ENCODE results near the gene GNL1. TPM values are rescaled to one million over a fixed set of nuclear protein-coding genes. Genes with fewer than 3 reads are reported as not detected.

Gene GNL1, protein sequence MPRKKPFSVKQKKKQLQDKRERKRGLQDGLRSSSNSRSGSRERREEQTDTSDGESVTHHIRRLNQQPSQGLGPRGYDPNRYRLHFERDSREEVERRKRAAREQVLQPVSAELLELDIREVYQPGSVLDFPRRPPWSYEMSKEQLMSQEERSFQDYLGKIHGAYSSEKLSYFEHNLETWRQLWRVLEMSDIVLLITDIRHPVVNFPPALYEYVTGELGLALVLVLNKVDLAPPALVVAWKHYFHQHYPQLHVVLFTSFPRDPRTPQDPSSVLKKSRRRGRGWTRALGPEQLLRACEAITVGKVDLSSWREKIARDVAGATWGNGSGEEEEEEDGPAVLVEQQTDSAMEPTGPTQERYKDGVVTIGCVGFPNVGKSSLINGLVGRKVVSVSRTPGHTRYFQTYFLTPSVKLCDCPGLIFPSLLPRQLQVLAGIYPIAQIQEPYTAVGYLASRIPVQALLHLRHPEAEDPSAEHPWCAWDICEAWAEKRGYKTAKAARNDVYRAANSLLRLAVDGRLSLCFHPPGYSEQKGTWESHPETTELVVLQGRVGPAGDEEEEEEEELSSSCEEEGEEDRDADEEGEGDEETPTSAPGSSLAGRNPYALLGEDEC
- 10 to 100 TPM; 73.7 to 76.9 TPM for total RNA-seq
- polyA plus RNA-seq, result 100 to 1,000 TPM in 1 of 2 donors, 10 to 100 TPM in 1; 52.6 to 116 TPM
- long read RNA-seq, donor 1, full-length matches to known transcripts, result 148 of 238 reads
- long read RNA-seq, donor 1, partial matches to known transcripts, result 68 of 238 reads
- long read RNA-seq, donor 1, other reads (novel, unspliced or antisense), result 22 of 238 reads
- long read RNA-seq, donor 2, full-length matches to known transcripts, result 28 of 59 reads
- long read RNA-seq, donor 2, partial matches to known transcripts, result 23 of 59 reads
- long read RNA-seq, donor 2, other reads (novel, unspliced or antisense), result 8 of 59 reads

DNA sequence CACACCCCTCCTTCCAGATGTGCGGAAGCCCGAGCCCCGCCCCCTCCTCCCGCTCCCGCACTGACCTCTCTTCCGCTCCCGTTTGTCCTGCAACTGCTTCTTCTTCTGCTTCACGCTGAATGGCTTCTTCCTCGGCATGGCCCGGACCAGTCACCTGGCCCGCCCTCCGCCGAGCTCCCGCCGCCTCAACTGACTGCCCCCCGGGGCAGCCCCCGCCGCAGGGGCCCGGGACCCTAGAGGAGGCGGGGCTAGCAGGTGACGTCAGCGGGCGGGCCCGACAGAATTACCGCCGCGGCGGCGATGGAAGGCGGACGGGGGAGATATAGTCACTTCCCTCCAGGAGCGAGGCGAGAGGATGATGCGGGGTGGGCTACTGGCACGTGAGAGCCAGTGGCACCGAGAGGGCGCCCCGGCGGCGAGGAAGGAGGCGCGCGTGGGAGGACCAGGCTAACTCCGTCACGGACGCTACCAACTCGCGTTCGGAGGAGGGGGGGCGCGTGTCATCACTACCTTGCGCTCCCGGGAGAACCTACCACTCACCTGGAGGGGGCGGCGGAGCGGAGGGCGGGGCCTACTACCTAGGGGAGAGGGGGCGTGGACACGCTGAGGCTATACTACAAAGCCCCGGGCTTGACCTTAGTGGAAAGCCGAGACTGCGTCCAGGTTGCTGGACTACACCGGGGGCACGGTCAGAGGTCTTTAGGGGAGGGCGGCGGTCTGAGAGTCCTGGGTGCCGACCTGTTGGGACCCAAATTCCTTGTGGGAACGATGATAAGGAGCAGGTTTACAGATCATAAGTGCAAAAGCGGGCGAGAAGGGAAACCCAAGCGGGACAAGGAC is at the start of gene GNL1:
GNL1 (minus strand) TSS at position 424 of the 840 bp plus-strand sequence; CDS start at position 138, 286 bp downstream.
- WGBS, 2 donors, result 1% methylated on average over 57 to 71 of the region's 71 CpGs
- Histone ChIP-seq H3K9me3 (ENCODE audit: control insufficient read depth, low read length) (no peaks in the 10 kb centered on the region), H3K27me3 (ENCODE audit: control insufficient read depth in 1 of 2, insufficient read depth in 2 of 2, low read length in 1 of 2) (no peaks in the 10 kb centered on the region), H3K4me1 (ENCODE audit: control insufficient read depth in 1 of 2, insufficient read depth in 2 of 2, low read length in 2 of 2) (no peaks in the 10 kb centered on the region), H3K36me3 (ENCODE audit: control insufficient read depth in 1 of 2, insufficient read depth in 2 of 2, low read length in 1 of 2) (peaks cover 0 to 2% of the 10 kb centered on the region in 2 donors), H3K4me3 (ENCODE audit: low read length in 2 of 2) (peak within 1 kb of the TSS; percentile 67 to 69), H3K27ac (ENCODE audit: low read depth in 1 of 2, low read length in 2 of 2) (peak within 1 kb of the TSS; percentile 17 to 75)
- ATAC-seq (ENCODE audit: low FRiP score), result peak; percentile 93
- DNase-seq, result peak; percentile 96 to 97
- intact Hi-C loops (cut with DNase I), result loop anchor here in 1 of 2 donors (5.0 kb wide), 2 partner anchors 61 to 166 kb away; partner anchors contain the start of genes MRPS18B, PPP1R10 and TUBB

GRCh38 chr6:30603961-30604360 is 47.7 kb upstream of the GNL1 start:
- ATAC-seq (ENCODE audit: low FRiP score) (no peak), DNase-seq (no peak)
- H3K27ac ChIP-seq (ENCODE audit: low read depth in 1 of 2, low read length in 2 of 2), result no peak overlapping the region
- 93 to 94% methylated on average over 13 of the region's 13 CpGs for WGBS, 2 donors
- no peaks in the 10 kb centered on the region for H3K9me3 ChIP-seq (ENCODE audit: control insufficient read depth, low read length)
- H3K36me3 ChIP-seq (ENCODE audit: control insufficient read depth in 1 of 2, insufficient read depth in 2 of 2, low read length in 1 of 2), result peaks cover 25 to 33% of the 10 kb centered on the region in 2 donors
- no peaks in the 10 kb centered on the region for H3K27me3 ChIP-seq (ENCODE audit: control insufficient read depth in 1 of 2, insufficient read depth in 2 of 2, low read length in 1 of 2)
- intact Hi-C loops (cut with DNase I), result no loop called here
- no peaks in the 10 kb centered on the region for H3K4me1 ChIP-seq (ENCODE audit: control insufficient read depth in 1 of 2, insufficient read depth in 2 of 2, low read length in 2 of 2)
- H3K4me3 ChIP-seq (ENCODE audit: low read length in 2 of 2), result no peak overlapping the region

DNA sequence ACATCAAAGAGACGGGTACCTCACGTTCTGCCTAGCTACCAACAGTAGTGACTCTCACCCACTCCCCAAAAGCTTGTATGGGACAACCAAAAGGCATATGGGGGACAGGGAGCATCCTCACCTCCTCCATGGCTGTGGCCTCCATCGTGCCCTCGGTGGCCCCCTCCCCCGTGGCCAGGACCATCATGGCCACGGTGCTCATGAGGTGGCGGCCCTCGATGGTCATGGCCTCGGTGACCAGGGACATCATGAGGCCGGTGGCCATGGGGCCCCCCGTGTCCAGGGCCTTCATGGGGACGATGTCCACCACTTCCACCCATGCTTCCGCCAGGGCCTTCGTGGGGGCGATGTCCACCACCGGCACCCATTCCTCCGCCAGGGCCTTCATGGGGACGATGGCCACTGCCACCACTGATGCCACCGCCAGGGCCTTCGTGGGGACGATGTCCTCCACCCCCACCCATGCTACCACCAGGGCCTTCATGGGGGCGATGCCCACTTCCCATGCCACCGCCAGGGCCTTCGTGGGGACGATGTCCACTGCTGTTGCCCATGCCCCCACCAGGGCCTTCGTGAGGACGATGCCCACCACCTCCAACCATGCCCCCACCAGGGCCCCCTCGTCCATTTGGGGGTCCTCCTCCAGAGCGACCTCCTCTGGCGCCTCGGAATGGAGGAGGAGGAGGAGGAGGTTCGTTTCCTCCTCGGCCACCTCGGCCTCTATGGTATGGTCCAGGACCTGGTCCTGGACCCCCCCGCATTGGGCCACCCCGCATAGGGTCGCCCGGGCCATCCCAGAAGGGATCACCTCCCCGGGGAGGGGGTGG is 45.7 kb upstream of the GNL1 start:
- H3K4me3 ChIP-seq (ENCODE audit: low read length in 2 of 2), result no peak overlapping the region
- H3K36me3 ChIP-seq (ENCODE audit: control insufficient read depth in 1 of 2, insufficient read depth in 2 of 2, low read length in 1 of 2), result peaks cover 15 to 30% of the 10 kb centered on the region in 2 donors
- DNase-seq (no peak), ATAC-seq (ENCODE audit: low FRiP score) (peak; percentile 10)
- WGBS, 2 donors, result 89 to 90% methylated on average over 39 of the region's 39 CpGs
- no peaks in the 10 kb centered on the region for H3K9me3 ChIP-seq (ENCODE audit: control insufficient read depth, low read length)
- no peaks in the 10 kb centered on the region for H3K4me1 ChIP-seq (ENCODE audit: control insufficient read depth in 1 of 2, insufficient read depth in 2 of 2, low read length in 2 of 2)
- no peak overlapping the region for H3K27ac ChIP-seq (ENCODE audit: low read depth in 1 of 2, low read length in 2 of 2)
- H3K27me3 ChIP-seq (ENCODE audit: control insufficient read depth in 1 of 2, insufficient read depth in 2 of 2, low read length in 1 of 2), result no peaks in the 10 kb centered on the region
- intact Hi-C loops (cut with DNase I), result no loop called here

DNA sequence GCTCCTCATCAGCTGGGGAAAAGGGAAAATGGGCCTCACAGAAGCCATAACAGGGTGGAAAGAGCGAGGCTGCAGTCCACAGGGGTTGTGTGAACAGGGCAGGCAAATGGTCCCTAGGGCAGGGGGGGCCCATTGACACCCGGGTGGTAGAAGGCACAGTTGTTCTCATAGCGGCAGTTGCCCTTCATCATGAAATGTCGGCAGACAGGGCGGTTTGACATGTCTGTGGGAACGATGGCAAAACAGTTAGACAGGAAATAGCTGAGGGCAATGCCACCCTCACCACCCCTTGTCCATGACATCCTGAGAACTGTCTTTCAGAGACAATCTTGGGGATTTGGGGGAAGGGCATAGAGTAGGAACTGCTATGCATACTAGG is 45.1 kb upstream of the GNL1 start:
- no peaks in the 10 kb centered on the region for H3K27me3 ChIP-seq (ENCODE audit: control insufficient read depth in 1 of 2, insufficient read depth in 2 of 2, low read length in 1 of 2)
- 49 to 55% methylated on average over 6 of the region's 6 CpGs for WGBS, 2 donors
- H3K27ac ChIP-seq (ENCODE audit: low read depth in 1 of 2, low read length in 2 of 2), result no peak overlapping the region
- no peak overlapping the region for H3K4me3 ChIP-seq (ENCODE audit: low read length in 2 of 2)
- H3K4me1 ChIP-seq (ENCODE audit: control insufficient read depth in 1 of 2, insufficient read depth in 2 of 2, low read length in 2 of 2), result no peaks in the 10 kb centered on the region
- H3K9me3 ChIP-seq (ENCODE audit: control insufficient read depth, low read length), result no peaks in the 10 kb centered on the region
- intact Hi-C loops (cut with DNase I), result no loop called here
- DNase-seq (no peak), ATAC-seq (ENCODE audit: low FRiP score) (no peak)
- peaks cover 15 to 29% of the 10 kb centered on the region in 2 donors for H3K36me3 ChIP-seq (ENCODE audit: control insufficient read depth in 1 of 2, insufficient read depth in 2 of 2, low read length in 1 of 2)

- Histone ChIP-seq H3K36me3 (ENCODE audit: control insufficient read depth in 1 of 2, insufficient read depth in 2 of 2, low read length in 1 of 2) (peaks cover 15 to 24% of the 10 kb centered on the region in 2 donors), H3K9me3 (ENCODE audit: control insufficient read depth, low read length) (no peaks in the 10 kb centered on the region), H3K4me3 (ENCODE audit: low read length in 2 of 2) (no peak overlapping the region), H3K4me1 (ENCODE audit: control insufficient read depth in 1 of 2, insufficient read depth in 2 of 2, low read length in 2 of 2) (no peaks in the 10 kb centered on the region), H3K27me3 (ENCODE audit: control insufficient read depth in 1 of 2, insufficient read depth in 2 of 2, low read length in 1 of 2) (no peaks in the 10 kb centered on the region), H3K27ac (ENCODE audit: low read depth in 1 of 2, low read length in 2 of 2) (no peak overlapping the region)
- WGBS, 2 donors, result 59 to 61% methylated on average over 10 of the region's 10 CpGs
- intact Hi-C loops (cut with DNase I), result no loop called here
- DNase-seq (peak in 1 of 2 donors; percentile 50), ATAC-seq (ENCODE audit: low FRiP score) (no peak)
Observed at GRCh38 chr6:30600451-30600961, 44.2 kb upstream of the GNL1 start.

DNA sequence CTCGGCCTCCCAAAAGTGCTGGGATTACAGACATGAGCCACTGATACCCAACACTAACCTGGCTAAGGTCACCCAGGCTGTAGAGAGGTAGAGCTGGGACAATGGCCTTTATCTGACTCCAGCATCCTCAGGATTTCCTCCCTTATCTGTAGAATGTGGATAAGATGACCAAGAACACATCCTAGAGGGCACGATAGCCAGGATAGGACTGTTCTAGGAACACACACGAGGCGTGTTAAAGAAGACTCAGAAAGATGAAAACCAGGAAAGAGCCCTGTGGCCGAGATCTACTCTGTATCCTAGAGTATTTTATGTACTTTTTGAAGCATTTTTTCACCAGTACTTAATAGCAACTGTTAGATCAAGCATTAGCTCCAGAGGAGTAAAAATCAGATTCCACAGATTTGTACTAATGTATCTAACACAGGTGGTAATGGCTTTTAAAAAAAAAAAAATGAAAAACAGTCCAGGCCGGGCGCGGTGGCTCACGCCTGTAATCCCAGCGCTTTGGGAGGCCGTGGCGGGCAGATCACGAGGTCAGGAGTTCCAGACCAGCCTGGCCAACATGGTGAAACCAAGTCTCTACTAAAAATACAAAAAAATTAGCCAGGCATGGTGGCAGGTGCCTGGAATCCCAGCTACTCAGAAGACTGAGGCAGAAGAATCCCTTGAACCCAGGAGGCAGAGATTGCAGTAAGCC is 43.5 kb upstream of the GNL1 start:
- Histone ChIP-seq H3K36me3 (ENCODE audit: control insufficient read depth in 1 of 2, insufficient read depth in 2 of 2, low read length in 1 of 2) (peaks cover 13 to 20% of the 10 kb centered on the region in 2 donors), H3K27ac (ENCODE audit: low read depth in 1 of 2, low read length in 2 of 2) (no peak overlapping the region), H3K4me1 (ENCODE audit: control insufficient read depth in 1 of 2, insufficient read depth in 2 of 2, low read length in 2 of 2) (no peaks in the 10 kb centered on the region), H3K4me3 (ENCODE audit: low read length in 2 of 2) (no peak overlapping the region), H3K27me3 (ENCODE audit: control insufficient read depth in 1 of 2, insufficient read depth in 2 of 2, low read length in 1 of 2) (no peaks in the 10 kb centered on the region), H3K9me3 (ENCODE audit: control insufficient read depth, low read length) (no peaks in the 10 kb centered on the region)
- DNase-seq (no peak), ATAC-seq (ENCODE audit: low FRiP score) (no peak)
- intact Hi-C loops (cut with DNase I), result no loop called here
- WGBS, 2 donors, result 79 to 85% methylated on average over 13 of the region's 13 CpGs

DNA sequence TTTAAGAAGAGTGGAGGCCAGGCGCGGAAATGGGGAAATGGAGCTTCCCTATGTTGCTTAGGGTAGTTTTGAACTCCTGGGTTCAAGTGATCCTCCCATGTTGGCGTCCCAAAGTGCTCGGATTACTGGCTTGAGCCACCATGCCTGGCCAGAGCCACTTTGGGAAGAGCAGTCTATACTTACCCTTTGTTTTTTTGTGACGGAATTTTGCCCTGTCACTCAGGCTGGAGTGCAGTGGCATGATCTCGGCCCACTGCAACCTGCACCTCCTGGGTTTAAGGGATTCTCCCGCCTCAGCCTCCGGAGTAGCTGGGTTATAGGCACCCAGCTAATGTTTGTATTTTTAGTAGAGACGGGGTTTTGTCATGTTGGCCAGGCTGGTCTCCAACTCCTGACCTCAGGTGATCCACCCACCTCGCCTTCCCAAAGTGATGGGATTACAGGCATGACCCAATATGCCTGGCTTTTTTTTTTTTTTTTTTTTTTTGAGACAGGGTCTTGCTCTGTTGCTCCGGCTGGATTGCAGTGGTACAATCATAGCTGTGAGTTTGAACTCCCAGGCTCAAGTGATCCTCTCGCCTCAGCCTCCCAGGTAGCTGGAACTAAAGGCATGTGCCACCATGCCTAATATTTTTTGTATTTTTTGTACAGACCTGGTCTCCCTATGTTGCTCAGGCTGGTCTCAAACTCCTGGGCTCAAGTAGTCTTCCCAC is 42.8 kb upstream of the GNL1 start:
- ATAC-seq (ENCODE audit: low FRiP score), result no peak
- 72 to 73% methylated on average over 12 of the region's 12 CpGs for WGBS, 2 donors
- intact Hi-C loops (cut with DNase I), result no loop called here
- Histone ChIP-seq H3K9me3 (ENCODE audit: control insufficient read depth, low read length) (no peaks in the 10 kb centered on the region), H3K4me1 (ENCODE audit: control insufficient read depth in 1 of 2, insufficient read depth in 2 of 2, low read length in 2 of 2) (no peaks in the 10 kb centered on the region), H3K27ac (ENCODE audit: low read depth in 1 of 2, low read length in 2 of 2) (no peak overlapping the region), H3K27me3 (ENCODE audit: control insufficient read depth in 1 of 2, insufficient read depth in 2 of 2, low read length in 1 of 2) (no peaks in the 10 kb centered on the region), H3K36me3 (ENCODE audit: control insufficient read depth in 1 of 2, insufficient read depth in 2 of 2, low read length in 1 of 2) (peaks cover 9 to 15% of the 10 kb centered on the region in 2 donors), H3K4me3 (ENCODE audit: low read length in 2 of 2) (no peak overlapping the region)
- no peak for DNase-seq
